Activated naive CD8-positive, alpha-beta T cell treated with anti-CD3 and anti-CD28 coated beads, Interleukin-2, amount 50 U/mL, for 16 hours (primary cell): ENCODE data around the gene ANXA8.
"Not testable (repeated sequence)": the region's sequence is repeated elsewhere in the genome, so short reads cannot be mapped to it uniquely, and the experiment has no call there.

Source experiments
- DNase-seq: peaks from one replicate; pipeline ENCODE4 v3.0.0-alpha.2; 2020; ENCODE audit warnings: low read depth, low spot score

Gene ANXA8

GRCh38 chr10:47465216-47465917 lies 18.5 kb downstream of the ANXA8 start:
- DNase-seq = not testable (repeated sequence)

DNA sequence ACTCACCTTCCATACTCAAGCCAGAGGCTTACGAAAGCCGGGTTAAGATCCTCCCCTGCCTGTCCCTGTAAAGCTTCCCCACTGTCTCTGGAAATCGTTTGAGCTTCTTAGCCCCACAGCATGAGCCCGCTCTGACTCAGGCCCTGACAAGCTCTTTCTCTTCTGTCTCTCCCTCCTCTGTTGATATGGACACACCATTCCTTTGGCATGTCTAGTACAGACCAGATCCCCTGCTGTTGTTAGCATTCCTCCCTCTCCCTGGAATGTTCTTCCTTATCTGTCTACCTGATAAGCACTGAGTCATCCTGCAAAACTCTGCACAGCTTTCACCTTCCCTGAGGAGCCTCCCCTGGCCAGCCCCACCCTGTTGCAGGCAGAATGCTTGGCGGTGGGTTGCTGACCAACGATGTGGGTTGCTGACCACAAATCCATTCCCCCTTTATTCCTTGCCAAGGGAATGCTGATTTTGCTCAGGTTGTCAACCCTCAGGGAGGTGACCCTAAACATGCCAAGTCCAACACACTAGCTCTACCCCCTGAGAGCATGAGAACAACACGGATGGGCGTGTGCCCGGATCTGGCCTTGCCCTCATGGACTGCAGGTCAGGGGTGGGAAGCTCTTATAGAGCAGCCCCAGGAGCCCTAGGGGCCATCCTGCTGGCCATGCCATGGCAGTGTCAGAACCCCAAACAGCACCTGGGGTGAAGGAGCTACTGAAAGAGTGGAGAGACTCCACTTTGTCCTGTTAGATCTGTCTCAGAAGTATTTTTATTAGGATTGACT lies 21.1 kb downstream of the ANXA8 start:
- not testable (repeated sequence) for DNase-seq

GRCh38 chr10:47461261-47461687 lies 22.6 kb downstream of the ANXA8 start:
- DNase-seq = not testable (repeated sequence)

DNA sequence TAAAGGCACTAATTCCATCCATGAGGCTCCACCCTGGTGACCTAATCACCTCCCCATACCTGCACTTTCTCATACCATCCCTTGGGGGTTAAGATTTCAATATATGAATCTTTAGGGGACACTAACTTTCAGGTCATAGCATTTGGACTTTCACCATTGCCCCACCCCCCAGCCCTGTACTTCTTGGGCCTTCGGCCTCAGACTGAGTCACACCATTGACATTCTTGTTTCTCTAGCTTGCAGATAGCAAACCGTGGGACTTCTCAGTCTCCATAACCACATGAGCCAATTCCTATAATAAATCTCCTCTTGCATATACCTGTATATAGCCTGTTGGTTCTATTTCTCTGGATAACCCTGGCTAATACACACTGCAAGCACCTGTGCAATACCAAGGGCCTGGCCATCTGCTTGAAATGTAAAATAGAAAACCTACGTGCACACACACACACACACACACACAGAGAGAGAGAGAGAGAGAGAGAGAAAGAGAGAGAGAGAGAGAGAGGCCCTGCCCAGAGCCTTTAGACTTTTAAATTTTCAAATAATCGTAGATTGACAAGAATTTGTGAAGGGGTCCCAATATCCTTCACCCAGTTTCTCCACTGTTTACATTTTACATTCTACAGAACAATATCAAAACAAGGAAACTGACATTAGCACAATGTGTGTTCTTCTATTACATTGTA lies 25.3 kb downstream of the ANXA8 start:
- no peak for DNase-seq

DNA sequence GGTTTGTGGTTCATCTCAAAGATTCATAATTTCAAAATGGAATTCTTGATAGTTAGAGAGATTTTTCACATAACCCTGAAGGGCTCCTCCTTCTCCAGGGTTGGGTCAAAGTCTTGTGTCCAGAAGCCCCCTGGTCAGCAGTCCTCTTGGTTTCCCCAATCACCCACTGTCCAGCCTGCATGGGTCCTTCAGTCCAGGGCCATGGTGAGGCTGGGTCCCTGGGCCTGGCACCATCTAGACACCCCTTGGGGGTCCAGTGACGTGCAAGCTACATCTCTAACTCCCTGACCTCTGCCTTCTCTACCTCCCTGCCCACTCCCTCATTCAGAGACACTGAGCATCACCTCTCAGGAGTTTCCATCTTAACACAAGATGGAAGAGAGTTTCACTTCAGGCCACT lies 26.1 kb downstream of the ANXA8 start:
- no peak for DNase-seq

DNA sequence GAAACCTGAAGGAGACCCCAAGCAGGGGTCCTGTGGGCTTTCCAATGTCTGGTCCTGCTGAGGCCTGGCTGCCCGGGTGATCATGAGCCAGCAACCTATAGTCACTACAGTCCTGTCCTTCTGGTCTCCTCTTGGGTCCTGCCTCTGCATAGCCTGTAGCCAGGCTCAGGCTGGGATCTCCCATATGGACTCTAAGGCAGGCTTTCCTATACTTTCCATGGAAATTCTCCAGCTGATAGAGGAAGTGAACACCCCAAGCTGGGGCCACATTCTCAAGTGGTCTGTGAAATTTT lies 26.4 kb downstream of the ANXA8 start:
- DNase-seq = no peak

GRCh38 chr10:47456794-47457527 lies 27.0 kb downstream of the ANXA8 start:
- DNase-seq = no peak

GRCh38 chr10:47456079-47456785 lies 27.7 kb downstream of the ANXA8 start:
- no peak for DNase-seq

DNA sequence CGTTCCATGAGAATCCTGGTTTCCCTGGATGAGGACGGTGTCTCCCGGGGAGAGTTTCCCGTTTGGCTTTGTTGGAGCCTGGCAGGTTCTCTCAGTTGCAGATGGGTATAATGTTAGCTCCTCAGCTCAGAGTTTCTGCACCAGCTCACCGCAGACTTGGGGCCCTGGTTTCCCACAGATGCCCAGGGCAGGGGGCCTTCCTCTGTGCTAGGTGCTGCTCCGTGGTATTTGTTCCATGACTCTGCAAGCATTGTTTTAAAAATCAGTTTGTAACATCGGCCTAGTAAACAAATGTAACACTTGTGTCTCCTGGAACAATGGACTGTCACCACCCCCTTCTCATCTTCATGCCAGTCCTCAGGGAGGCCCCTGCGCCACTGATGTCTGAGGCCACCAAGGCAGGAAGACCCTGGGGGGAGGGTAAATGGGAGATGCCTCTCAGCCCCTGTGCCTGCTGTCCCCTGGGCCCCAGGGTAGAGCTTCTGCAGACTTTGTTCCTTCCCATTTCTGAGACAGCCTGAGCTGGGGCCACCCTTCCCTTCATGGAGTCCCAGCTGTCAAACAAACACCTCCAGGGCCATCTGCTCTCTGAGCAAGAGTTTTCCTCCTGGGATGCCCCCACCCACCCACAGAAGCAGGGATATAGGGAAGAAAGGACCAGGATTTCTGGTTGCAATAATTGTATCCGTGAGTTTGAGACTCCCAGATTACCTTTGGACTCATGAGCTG lies 28.4 kb downstream of the ANXA8 start:
- DNase-seq = not testable (repeated sequence)

- DNase-seq = no peak
These were observed 29.2 kb downstream of the ANXA8 start for GRCh38 chr10:47454780-47455058.

DNA sequence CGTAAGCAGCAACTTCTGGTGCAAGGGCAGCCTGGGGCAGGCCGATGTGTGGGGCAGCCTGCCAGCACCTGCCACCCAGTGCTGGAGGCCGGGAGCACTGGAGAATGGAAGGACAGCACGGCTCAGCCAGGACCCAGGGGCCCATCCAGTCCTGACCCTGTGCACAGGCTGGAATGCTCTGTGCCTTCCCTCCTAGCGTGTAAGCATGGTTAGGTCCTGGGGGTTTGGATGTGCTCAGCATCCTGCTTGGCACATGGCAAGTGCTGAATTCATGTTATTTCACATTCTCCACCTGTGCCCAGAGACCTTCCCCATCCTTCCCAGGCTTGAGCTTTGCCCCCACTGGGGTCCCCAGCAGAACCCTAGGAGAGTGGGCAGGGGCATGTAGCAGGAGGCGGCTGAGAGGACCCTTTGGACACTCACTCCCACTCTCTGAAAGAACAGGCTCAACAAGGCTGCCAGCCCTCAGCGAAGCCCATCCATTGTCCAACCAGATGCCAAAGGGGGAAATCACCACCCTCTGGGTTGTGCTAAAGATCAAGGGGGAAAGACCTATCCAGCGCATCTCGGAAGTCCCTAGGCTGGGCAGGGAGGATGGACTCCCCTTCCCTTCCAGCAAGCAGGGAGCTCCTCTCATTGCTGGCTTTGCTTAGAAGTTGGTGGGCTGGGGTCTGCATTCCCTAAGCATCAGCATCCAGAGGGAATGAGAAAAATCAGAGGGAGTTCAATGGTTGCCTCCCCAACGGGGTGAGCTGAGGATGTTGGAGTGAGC lies 29.7 kb downstream of the ANXA8 start:
- DNase-seq = no peak

- DNase-seq = no peak
These were observed 30.5 kb downstream of the ANXA8 start for GRCh38 chr10:47453141-47454007.

GRCh38 chr10:47452495-47453140 lies 31.3 kb downstream of the ANXA8 start:
- DNase-seq = no peak

GRCh38 chr10:47451998-47452494 lies 31.9 kb downstream of the ANXA8 start:
- no peak for DNase-seq

DNA sequence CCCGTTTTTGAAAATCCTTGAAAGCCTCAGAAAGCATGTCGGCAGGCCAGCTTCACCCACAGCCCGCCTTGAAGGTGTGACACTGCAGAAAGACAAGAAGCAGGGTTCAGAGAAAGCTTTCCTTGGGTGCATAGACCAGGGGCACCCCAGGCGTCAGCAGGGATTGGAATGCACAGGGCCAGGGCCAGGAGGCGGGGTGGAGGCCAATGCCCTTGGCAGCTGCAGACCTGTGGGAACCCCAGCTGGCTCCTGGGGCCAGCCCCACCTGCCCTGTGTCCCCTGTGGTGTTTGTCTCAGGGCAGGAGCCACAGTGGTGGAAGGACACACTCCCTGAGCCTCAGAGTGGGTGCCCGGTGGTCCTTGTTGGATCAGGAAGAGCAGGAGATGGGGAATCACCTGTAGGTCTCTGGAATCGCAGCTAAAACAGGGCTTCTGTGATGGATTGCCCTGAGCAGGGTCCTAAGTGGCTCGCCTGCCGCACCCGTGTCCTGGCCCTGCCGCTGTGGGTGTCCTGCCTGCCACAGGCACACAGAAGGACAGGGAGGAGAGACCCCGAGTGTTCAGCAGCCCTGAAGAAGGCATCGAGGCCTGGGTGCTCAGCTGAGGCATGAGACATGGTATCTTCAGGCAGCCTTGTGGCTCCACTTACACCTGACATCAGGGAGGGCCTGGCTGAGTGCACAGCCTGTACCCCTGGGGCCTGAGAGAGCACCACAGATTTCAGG lies 32.5 kb downstream of the ANXA8 start:
- no peak for DNase-seq

DNA sequence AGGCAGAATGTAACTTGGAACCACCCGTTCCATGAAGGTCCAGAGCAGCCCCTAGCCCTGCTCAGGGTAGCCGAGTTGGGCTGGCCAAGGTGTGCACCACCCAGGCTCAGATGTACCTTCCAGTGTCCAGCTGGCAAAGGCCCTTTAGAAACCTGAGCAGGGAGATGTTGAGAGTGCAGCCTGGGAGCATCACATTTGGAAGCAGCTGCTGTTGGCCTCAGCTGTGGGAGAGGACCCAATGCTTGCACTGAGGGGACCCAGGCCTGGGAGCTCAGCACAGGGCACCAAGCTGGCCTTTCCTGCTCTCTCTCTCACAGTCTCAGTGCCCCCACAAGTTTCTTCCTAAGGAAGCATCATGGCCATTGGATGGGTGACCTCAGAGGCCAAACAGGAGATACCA lies 33.5 kb downstream of the ANXA8 start:
- DNase-seq = no peak

DNA sequence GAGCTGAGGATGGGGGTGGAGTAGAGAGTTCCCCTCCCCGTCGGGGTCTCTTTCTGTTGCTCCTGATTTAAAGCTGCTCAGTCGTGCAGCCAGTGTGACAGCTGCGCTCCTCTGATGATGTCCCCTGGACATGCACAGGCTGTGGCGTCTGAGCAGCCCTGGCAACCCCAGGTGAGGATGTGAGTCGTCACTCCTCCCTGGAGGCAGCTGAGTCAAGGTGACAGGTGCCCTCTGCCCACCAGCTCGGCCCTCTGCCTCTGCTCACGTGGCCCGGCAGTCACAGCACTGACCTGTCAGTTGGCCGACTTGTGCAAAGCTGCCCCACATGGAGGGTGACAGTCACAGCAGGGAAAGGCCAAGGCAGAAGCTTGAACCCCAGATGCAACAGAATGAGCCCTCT lies 33.9 kb downstream of the ANXA8 start:
- DNase-seq = no peak
